Nephron (organoid): ENCODE data around the gene ZNF428.
"Not testable (repeated sequence)": the region's sequence is repeated elsewhere in the genome, so short reads cannot be mapped to it uniquely, and the experiment has no call there.

ENCODE experiments used
- H3K27ac Mint-ChIP-seq, 3 experiments: 2 replicates each; pipeline ENCODE4 v1.8.0; 2020; ENCODE audit warnings: mixed read lengths in 3 of 3, mild to moderate bottlenecking in 2 of 3, moderate library complexity in 1 of 3
- H3K27me3 Mint-ChIP-seq: 2 replicates; pipeline ENCODE4 v1.8.0; 2021; ENCODE audit warnings: low read depth, mild to moderate bottlenecking, moderate library complexity, mixed read lengths
- H3K36me3 Mint-ChIP-seq: 2 replicates; pipeline ENCODE4 v1.8.0; 2020; ENCODE audit warnings: low read depth, mixed read lengths
- H3K4me1 Mint-ChIP-seq: 2 replicates; pipeline ENCODE4 v1.8.0; 2020; ENCODE audit warnings: mixed read lengths
- H3K4me3 Mint-ChIP-seq, 3 experiments: 2 replicates each; pipeline ENCODE4 v1.8.0; 2020; ENCODE audit warnings: mild to moderate bottlenecking in 3 of 3, mixed read lengths in 3 of 3, moderate library complexity in 2 of 3
- H3K9me3 Mint-ChIP-seq: 2 replicates; pipeline ENCODE4 v1.8.0; 2020; ENCODE audit warnings: mixed read lengths
- CTCF ChIP-seq, 3 experiments: fragments of 200-600 bp; sonication (generic); IDR thresholded peaks; one replicate each; pipeline ENCODE4 v1.5.0; 2021; ENCODE audit warnings: antibody characterized with exemption in 3 of 3; ENCODE audit not compliant: unreplicated experiment in 3 of 3

The ZNF428 gene

GRCh38 chr19:43652546-43652874 is 33.1 kb upstream of the ZNF428 start:
- Mint-ChIP-seq H3K36me3 (peaks cover 37% of the 10 kb centered on the region), H3K27ac (peak overlapping the region in 1 of 3 experiments; percentile 49), H3K4me1 (peaks cover 5% of the 10 kb centered on the region), H3K4me3 (no peak overlapping the region), H3K9me3 (no peaks in the 10 kb centered on the region), H3K27me3 (no peaks in the 10 kb centered on the region)
- TF ChIP-seq CTCF (IDR thresholded peaks at IDR 0.05; ENCODE audit: unreplicated experiment in 3 of 3), result peak in 1 of 3 experiments; percentile 28

GRCh38 chr19:43651758-43652545 is 32.5 kb upstream of the ZNF428 start:
- H3K4me3 Mint-ChIP-seq, result peak overlapping the region; percentile 62 to 67 (median 65)
- peaks cover 37% of the 10 kb centered on the region for H3K36me3 Mint-ChIP-seq
- H3K27me3 Mint-ChIP-seq, result no peaks in the 10 kb centered on the region
- H3K9me3 Mint-ChIP-seq, result no peaks in the 10 kb centered on the region
- peak; percentile 64 to 76 (median 74) for TF ChIP-seq CTCF (IDR thresholded peaks at IDR 0.05; ENCODE audit: unreplicated experiment in 3 of 3)
- peaks cover 5% of the 10 kb centered on the region for H3K4me1 Mint-ChIP-seq
- peak overlapping the region in 1 of 3 experiments; percentile 49 for H3K27ac Mint-ChIP-seq

- not testable (repeated sequence) for H3K9me3 Mint-ChIP-seq, H3K27me3 Mint-ChIP-seq, H3K4me1 Mint-ChIP-seq, H3K27ac Mint-ChIP-seq, H3K4me3 Mint-ChIP-seq
- H3K36me3 Mint-ChIP-seq, result peaks cover 28% of the 10 kb centered on the region
Observed at GRCh38 chr19:43650276-43650675, 30.8 kb upstream of the ZNF428 start.

- no peak for TF ChIP-seq CTCF (IDR thresholded peaks at IDR 0.05; ENCODE audit: unreplicated experiment in 3 of 3)
- H3K4me1 Mint-ChIP-seq, result peaks cover 5% of the 10 kb centered on the region
- H3K27me3 Mint-ChIP-seq, result no peaks in the 10 kb centered on the region
- H3K36me3 Mint-ChIP-seq, result peaks cover 24% of the 10 kb centered on the region
- H3K4me3 Mint-ChIP-seq, result no peak overlapping the region
- H3K27ac Mint-ChIP-seq, result no peak overlapping the region
- H3K9me3 Mint-ChIP-seq, result no peaks in the 10 kb centered on the region
Observed at GRCh38 chr19:43649514-43649913, 30.1 kb upstream of the ZNF428 start.

- Mint-ChIP-seq H3K9me3 (peaks cover 3% of the 10 kb centered on the region), H3K4me1 (peaks cover 5% of the 10 kb centered on the region), H3K27me3 (no peaks in the 10 kb centered on the region), H3K4me3 (no peak overlapping the region), H3K27ac (no peak overlapping the region), H3K36me3 (peaks cover 26% of the 10 kb centered on the region)
- TF ChIP-seq CTCF (IDR thresholded peaks at IDR 0.05; ENCODE audit: unreplicated experiment in 3 of 3), result no peak
Observed at GRCh38 chr19:43648633-43649032, 29.2 kb upstream of the ZNF428 start.

- peaks cover 3% of the 10 kb centered on the region for H3K9me3 Mint-ChIP-seq
- peaks cover 12% of the 10 kb centered on the region for H3K27me3 Mint-ChIP-seq
- H3K36me3 Mint-ChIP-seq, result peaks cover 21% of the 10 kb centered on the region
- no peak overlapping the region for H3K4me3 Mint-ChIP-seq
- no peak for TF ChIP-seq CTCF (IDR thresholded peaks at IDR 0.05; ENCODE audit: unreplicated experiment in 3 of 3)
- H3K27ac Mint-ChIP-seq, result no peak overlapping the region
- H3K4me1 Mint-ChIP-seq, result peaks cover 21% of the 10 kb centered on the region
Observed at GRCh38 chr19:43644181-43644580, 24.8 kb upstream of the ZNF428 start.
